Measurements from ENCODE around the gene DHRSX. TPM values are rescaled to one million over a fixed set of nuclear protein-coding genes. Genes with fewer than 3 reads are reported as not detected.
"Not testable (repeated sequence)": the region's sequence is repeated elsewhere in the genome, so short reads cannot be mapped to it uniquely, and the experiment has no call there.

Gene DHRSX
- total and polyA plus RNA-seq, 2 of the 8 experiments (the other 6 are each of a cell fraction or from before 2014, with no cell fraction given) = 35.1 to 43.4 TPM

GRCh38 chrX:2463481-2463880 lies 37.3 kb downstream of the DHRSX start:
- H3K4ac ChIP-seq (replicated peaks; ENCODE audit: insufficient read length, low read depth, low read length); H4K5ac ChIP-seq (ENCODE audit: insufficient read length, low read depth, low read length); H3K4me3 ChIP-seq (ENCODE audit: extremely low read depth in 1 of 4, insufficient read depth in 2 of 4, low read depth in 3 of 4, low read length in 4 of 4); H3K79me1 ChIP-seq (ENCODE audit: low read depth, low read length); H4K8ac ChIP-seq (ENCODE audit: extremely low read depth, insufficient read depth, low read length); DNase-seq (ENCODE audit: low read depth in 1 of 2, low spot score in 2 of 2); H3K14ac ChIP-seq (ENCODE audit: insufficient read length); H3K4me1 ChIP-seq (replicated peaks in 1 of 4; ENCODE audit: control insufficient read depth in 3 of 4, insufficient read depth in 4 of 4, low read length in 3 of 4); H2AFZ ChIP-seq (ENCODE audit: low read length); H3K27me3 ChIP-seq (replicated peaks in 1 of 4; ENCODE audit: control insufficient read depth in 3 of 4, extremely low read depth in 1 of 4, insufficient read depth in 3 of 4, low read length in 3 of 4); FAIRE-seq; POLR2A ChIA-PET (ENCODE audit: partially characterized antibody); H3K9ac ChIP-seq (replicated peaks in 1 of 4; ENCODE audit: extremely low read depth in 1 of 4, low read depth in 3 of 4, low read length in 3 of 4); H3K23me2 ChIP-seq (ENCODE audit: low read depth, low read length); H3K4me2 ChIP-seq (ENCODE audit: insufficient read depth in 1 of 2, low read depth in 2 of 2, low read length in 2 of 2); H3K23ac ChIP-seq (ENCODE audit: insufficient read length); H2BK120ac ChIP-seq (replicated peaks; ENCODE audit: low read depth, low read length); H4K20me1 ChIP-seq (replicated peaks in 1 of 2; ENCODE audit: control insufficient read depth in 1 of 2, insufficient read depth in 2 of 2, low read length in 2 of 2); H3K56ac ChIP-seq (replicated peaks; ENCODE audit: insufficient read length, low read depth, low read length); CTCF ChIA-PET (ENCODE audit: partially characterized antibody): not testable (repeated sequence)
- H3K9me3 ChIP-seq (ENCODE audit: insufficient read depth in 2 of 2, low read depth in 1 of 2, low read length in 1 of 2) = peaks cover 35 to 43% of the 10 kb centered on the region in 2 experiments
- peaks cover 0 to 30% (median 12%) of the 10 kb centered on the region in 4 experiments; a peak in 4 of 8 replicates for H3K36me3 ChIP-seq (ENCODE audit: control insufficient read depth in 2 of 4, insufficient read depth in 4 of 4, low read length in 3 of 4)
- H3K79me2 ChIP-seq (ENCODE audit: control insufficient read depth in 1 of 2, insufficient read depth in 2 of 2, low read length in 2 of 2) = peaks cover 3 to 83% of the 10 kb centered on the region in 2 experiments
- 90% methylated on average over 10 of the region's 10 CpGs; no CpG with 5 or more reads in 1 of the 2 experiments for WGBS, 2 experiments (ENCODE audit: extremely low coverage in 1 of 2, insufficient coverage in 1 of 2, insufficient read length in 1 of 2, insufficient replicate concordance in 2 of 2, low coverage in 1 of 2, low lambda C conversion rate in 2 of 2, missing lambda C conversion rate in 1 of 2)
- H2AK5ac ChIP-seq (ENCODE audit: low read depth, low read length) = peak overlapping the region; percentile 84; the same call in 1 of the 2 replicates
- H3K18ac ChIP-seq (ENCODE audit: extremely low read depth, low read length) = peak overlapping the region; percentile 35; the same call in 1 of the 2 replicates
- peak overlapping the region; percentile 35; the same call in 1 of the 2 replicates for H2BK5ac ChIP-seq (ENCODE audit: low read depth, low read length)
- H2BK12ac ChIP-seq (ENCODE audit: low read depth, low read length) = peak overlapping the region; percentile 73
- peak overlapping the region; percentile 29; the same call in 1 of the 2 replicates for H2BK20ac ChIP-seq (ENCODE audit: low read length)
- H4K91ac ChIP-seq (replicated peaks; ENCODE audit: insufficient read length, low read length) = peak overlapping the region; percentile 44
- peak overlapping the region; percentile 20; the same call in 1 of the 2 replicates for H2BK15ac ChIP-seq (ENCODE audit: low read length)
- H3K27ac ChIP-seq (ENCODE audit: low read depth, low read length) = peak overlapping the region; percentile 42; the same call in 1 of the 2 replicates
